OCI-LY7 (cell line): ENCODE results near the gene TMEM184A. TPM values are rescaled to one million over a fixed set of nuclear protein-coding genes. Genes with fewer than 3 reads are reported as not detected.
A peak's percentile ranks its signal among the peaks of the same experiment; 100 is the strongest.

Source experiments
- Bru-seq: library from RNA; stranded (reverse); fragments of 400-500 nt; gene quantifications from one replicate; lab custom pipeline; 2021; lab: Mats Ljungman, UMichigan
- BruChase-seq, 2 experiments: library from RNA; stranded (reverse); fragments of 400-500 nt; gene quantifications; one replicate each; lab custom pipeline; 2021; lab: Mats Ljungman, UMichigan
- BruUV-seq: library from RNA; stranded (reverse); fragments of 400-500 nt; replicated peaks from 2 replicates; lab custom pipeline; 2021; lab: Mats Ljungman, UMichigan
- CTCF ChIA-PET: fragments of 300-600 bp; sonication (Branson Sonifier 250); formaldehyde crosslinking; loops from one replicate; lab custom pipeline; 2022; ENCODE audit warnings: antibody characterized with exemption; ENCODE audit not compliant: unreplicated experiment; lab: Charles Lee
- POLR2A ChIA-PET: fragments of 300-600 bp; sonication (Branson Sonifier 250); formaldehyde crosslinking; loops from one replicate; lab custom pipeline; 2022; ENCODE audit warnings: antibody characterized with exemption; lab: Charles Lee
- DNase-seq: peaks from one replicate; pipeline ENCODE4 v3.0.0-alpha.2; 2015; ENCODE audit warnings: low spot score
- H2AFZ ChIP-seq: fragments of 200-600 bp; sonication (generic), shearing (Covaris generic); 2 replicates; pipeline ENCODE4 v1.6.1; 2014; ENCODE audit warnings: mild to moderate bottlenecking, antibody characterized with exemption, low read length, moderate library complexity
- H3K27ac ChIP-seq: fragments of 200-600 bp; sonication (generic); 2 replicates; pipeline ENCODE4 v1.5.1; 2014; ENCODE audit warnings: mixed run types, low read depth, mild to moderate bottlenecking, moderate library complexity, low read length, inconsistent platforms; ENCODE audit not compliant: poor library complexity, severe bottlenecking
- H3K36me3 ChIP-seq: fragments of 200-600 bp; sonication (generic); 2 replicates; pipeline ENCODE4 v1.6.1; 2014; ENCODE audit warnings: mild to moderate bottlenecking, antibody characterized with exemption, low read length, moderate library complexity, mixed read lengths; ENCODE audit not compliant: insufficient read depth
- H3K4me1 ChIP-seq: fragments of 200-600 bp; sonication (generic); 2 replicates; pipeline ENCODE4 v1.5.1; 2014; ENCODE audit warnings: mild to moderate bottlenecking, low read length; ENCODE audit not compliant: insufficient read depth, poor library complexity, severe bottlenecking
- H3K4me2 ChIP-seq: fragments of 200-600 bp; sonication (generic); 2 replicates; pipeline ENCODE4 v1.6.1; 2014; ENCODE audit warnings: mild to moderate bottlenecking, low read length
- H3K4me3 ChIP-seq: fragments of 200-600 bp; sonication (generic); 2 replicates; pipeline ENCODE4 v1.5.1; 2014; ENCODE audit warnings: mild to moderate bottlenecking, low read depth, low read length; ENCODE audit not compliant: poor library complexity, severe bottlenecking
- H3K79me2 ChIP-seq: fragments of 200-600 bp; sonication (generic); 2 replicates; pipeline ENCODE4 v1.6.1; 2016; ENCODE audit warnings: low read depth, mild to moderate bottlenecking, low read length, moderate library complexity, mixed read lengths; ENCODE audit not compliant: insufficient read depth
- H3K9me2 ChIP-seq: fragments of 200-600 bp; sonication (generic); 2 replicates; pipeline ENCODE4 v1.6.1; 2016; ENCODE audit warnings: mild to moderate bottlenecking, low read length, mixed read lengths; ENCODE audit not compliant: insufficient read depth
- H3K9me3 ChIP-seq: fragments of 200-600 bp; sonication (generic); 2 replicates; pipeline ENCODE4 v1.6.1; 2014; ENCODE audit warnings: mild to moderate bottlenecking, mixed run types, low read length, mixed read lengths
- H4K20me1 ChIP-seq: fragments of 200-600 bp; sonication (generic); 2 replicates; pipeline ENCODE4 v1.6.1; 2014; ENCODE audit warnings: mild to moderate bottlenecking, antibody characterized with exemption, low read length, moderate library complexity, mixed read lengths; ENCODE audit not compliant: insufficient read depth
- EZH2phosphoT487 ChIP-seq: fragments of 200-600 bp; sonication (generic); IDR thresholded peaks from 2 replicates; pipeline ENCODE4 v1.6.1; 2018; ENCODE audit warnings: low read depth, borderline replicate concordance, mild to moderate bottlenecking, mixed run types, antibody characterized with exemption, low read length, moderate library complexity, mixed read lengths
- intact Hi-C: fragments of 100-400 bp; cut with micrococcal nuclease; formaldehyde crosslinking; loops from one replicate; pipeline ENCODE4 v1.10.0; 2022; ENCODE audit not compliant: unreplicated experiment
- long read RNA-seq: library from polyadenylated mRNA; stranded (forward); transcript quantifications from one replicate; pipeline ENCODE4 v2.0.0, GENCODE V29; 2022
- total RNA-seq, 2 experiments: library from RNA; depleted of rRNA in 1 of 2; stranded (reverse); fragments of >200 nt in 1 of 2; shearing (Covaris generic) in 1 of 2; gene quantifications; 2 replicates each; pipeline ENCODE4 v1.2.3, GENCODE V29; 2014 to 2022
- TF ChIP-seq, protein P1 (sequence below): fragments of 200-600 bp; sonication (generic); conservative IDR thresholded peaks from 2 replicates; pipeline ENCODE4 v1.5.1; 2014; ENCODE audit warnings: mild to moderate bottlenecking, antibody characterized with exemption, low read length, moderate library complexity, mixed read lengths

TMEM184A gene
- 0.19 and 0.77 TPM in 2 replicates for total RNA-seq (2014; rRNA removed; shearing (Covaris generic))
- total RNA-seq (2022): not detected in 2 replicates
- percentile 8 among the genes with signal in this experiment for Bru-seq, nascent RNA
- BruChase-seq, experiment 1, labeled RNA remaining after a 6-hour chase: percentile 8 among the genes with signal in this experiment
- BruChase-seq, experiment 2, labeled RNA remaining after a 2-hour chase: not detected
- long read RNA-seq: 0 reads

DNA sequence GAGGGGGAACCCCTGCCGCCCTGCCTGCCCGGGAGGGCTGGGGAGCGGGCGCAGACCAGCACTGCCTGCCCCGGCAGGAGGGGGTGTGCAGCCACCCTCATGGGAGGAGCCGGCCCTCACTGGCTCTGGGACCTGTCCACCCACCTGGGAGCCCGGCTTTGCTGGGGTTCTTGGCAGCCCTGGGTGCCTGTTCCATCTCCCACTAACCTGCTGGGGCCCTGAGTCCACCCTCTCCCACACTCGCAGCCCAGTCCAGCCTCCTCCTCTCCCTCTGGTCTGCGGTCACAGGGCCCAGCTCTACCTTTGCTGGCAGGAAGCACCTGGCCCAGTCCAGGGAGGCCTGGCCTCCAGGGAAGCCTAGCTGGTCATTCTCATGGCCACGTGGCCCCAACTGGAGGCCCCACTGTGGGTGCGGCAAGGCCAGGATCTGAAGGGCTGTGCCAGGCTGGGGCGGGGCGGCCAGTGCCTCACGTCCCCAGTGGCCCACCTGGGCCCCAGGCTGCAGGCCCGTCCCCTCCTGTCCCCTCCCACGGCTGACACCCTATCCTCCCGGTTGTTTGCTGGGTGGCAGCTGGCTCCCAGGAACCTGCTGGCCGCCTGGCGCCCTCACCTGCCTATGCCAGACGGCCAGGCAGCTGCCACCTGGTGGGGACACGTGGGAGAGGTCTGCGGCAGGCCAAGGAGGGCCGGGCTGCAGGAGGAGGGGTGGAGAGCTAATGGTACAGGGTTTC lies at the start of gene TMEM184A:
TMEM184A (minus strand) TSS at position 393 of the 731 bp plus-strand sequence. CDS start 721 bp downstream, outside the sequence.
- H2AFZ ChIP-seq: no peak within 1 kb of the TSS
- no peak within 1 kb of the TSS for H3K4me2 ChIP-seq
- no peak within 1 kb of the TSS for H3K4me3 ChIP-seq
- no peaks in the 10 kb centered on the region for H3K9me2 ChIP-seq
- peak; percentile 75 for DNase-seq
- H3K79me2 ChIP-seq: no peaks in the 10 kb centered on the region
- H4K20me1 ChIP-seq: no peaks in the 10 kb centered on the region
- TF ChIP-seq EZH2phosphoT487: no peak
- TF ChIP-seq, protein P1, sequence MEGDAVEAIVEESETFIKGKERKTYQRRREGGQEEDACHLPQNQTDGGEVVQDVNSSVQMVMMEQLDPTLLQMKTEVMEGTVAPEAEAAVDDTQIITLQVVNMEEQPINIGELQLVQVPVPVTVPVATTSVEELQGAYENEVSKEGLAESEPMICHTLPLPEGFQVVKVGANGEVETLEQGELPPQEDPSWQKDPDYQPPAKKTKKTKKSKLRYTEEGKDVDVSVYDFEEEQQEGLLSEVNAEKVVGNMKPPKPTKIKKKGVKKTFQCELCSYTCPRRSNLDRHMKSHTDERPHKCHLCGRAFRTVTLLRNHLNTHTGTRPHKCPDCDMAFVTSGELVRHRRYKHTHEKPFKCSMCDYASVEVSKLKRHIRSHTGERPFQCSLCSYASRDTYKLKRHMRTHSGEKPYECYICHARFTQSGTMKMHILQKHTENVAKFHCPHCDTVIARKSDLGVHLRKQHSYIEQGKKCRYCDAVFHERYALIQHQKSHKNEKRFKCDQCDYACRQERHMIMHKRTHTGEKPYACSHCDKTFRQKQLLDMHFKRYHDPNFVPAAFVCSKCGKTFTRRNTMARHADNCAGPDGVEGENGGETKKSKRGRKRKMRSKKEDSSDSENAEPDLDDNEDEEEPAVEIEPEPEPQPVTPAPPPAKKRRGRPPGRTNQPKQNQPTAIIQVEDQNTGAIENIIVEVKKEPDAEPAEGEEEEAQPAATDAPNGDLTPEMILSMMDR: peak; percentile 73
- intact Hi-C loops: no loop called here
- H3K9me3 ChIP-seq: no peaks in the 10 kb centered on the region
- peaks cover 7% of the 10 kb centered on the region for H3K4me1 ChIP-seq
- H3K27ac ChIP-seq: no peak within 1 kb of the TSS
- CTCF ChIA-PET: no interaction called here
- no TSS peak for BruUV-seq
- POLR2A ChIA-PET: interaction anchor here (0.5 to 0.6 kb wide), 2 partner anchors 19 to 598 kb away, joined by 3 to 4 read pairs; no protein-coding TSS in a partner anchor
- no peaks in the 10 kb centered on the region for H3K36me3 ChIP-seq

DNA sequence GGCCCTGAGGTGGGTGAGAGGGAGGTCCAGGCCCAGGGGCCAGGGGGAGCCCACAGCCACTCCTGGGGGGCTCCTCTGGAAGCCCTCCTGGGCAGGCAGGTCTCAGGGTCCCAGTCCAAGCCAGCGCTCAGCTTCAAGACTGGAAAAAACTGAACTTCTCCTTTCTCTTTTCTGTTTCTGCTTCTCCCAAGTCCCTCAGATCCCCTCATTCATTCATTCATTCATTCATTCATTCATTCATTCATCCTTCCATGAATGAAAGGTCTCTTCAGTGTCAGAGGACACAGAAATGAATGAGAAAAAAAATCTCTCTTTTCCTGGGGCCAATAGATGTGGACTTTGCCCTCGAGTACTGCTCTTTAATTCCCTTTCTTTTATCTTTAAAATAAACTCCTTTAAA lies 48.4 kb upstream of the TMEM184A start:
- Histone ChIP-seq H2AFZ (no peak overlapping the region), H3K36me3 (no peaks in the 10 kb centered on the region), H3K9me2 (no peaks in the 10 kb centered on the region), H3K4me1 (no peaks in the 10 kb centered on the region), H3K27ac (no peak overlapping the region), H3K4me2 (no peak overlapping the region), H3K9me3 (no peaks in the 10 kb centered on the region), H4K20me1 (no peaks in the 10 kb centered on the region), H3K4me3 (no peak overlapping the region), H3K79me2 (no peaks in the 10 kb centered on the region)
- ChIA-PET CTCF (no interaction called here), POLR2A (no interaction called here)
- no peak for TF ChIP-seq EZH2phosphoT487
- TF ChIP-seq, protein P1: no peak
- BruUV-seq: no TSS peak
- no peak for DNase-seq
- intact Hi-C loops: no loop called here
